GM19468 (cell line): ENCODE results near the gene MEI1.
"Not testable (repeated sequence)": the region's sequence is repeated elsewhere in the genome, so short reads cannot be mapped to it uniquely, and the experiment has no call there.

Source experiments
- ATAC-seq: cut with Tn5 transposase; IDR thresholded peaks from one replicate; pipeline ENCODE4 v1.9.1; 2021; ENCODE audit warnings: mild to moderate bottlenecking, moderate library complexity, moderate number of reproducible peaks; ENCODE audit not compliant: unreplicated experiment; ENCODE audit errors: extremely low read depth

MEI1 gene

GRCh38 chr22:41699264-41700107 is at the start of gene MEI1:
MEI1 (plus strand) TSS chr22:41699503; CDS start chr22:41699539, 36 bp downstream.
- no peak for ATAC-seq

- ATAC-seq: no peak
These were observed 49.1 kb upstream of the MEI1 start for GRCh38 chr22:41650229-41650628.

GRCh38 chr22:41650821-41651220 is 48.5 kb upstream of the MEI1 start:
- no peak for ATAC-seq

GRCh38 chr22:41654322-41654721 is 45.0 kb upstream of the MEI1 start:
- ATAC-seq: no peak

GRCh38 chr22:41656556-41656955 is 42.7 kb upstream of the MEI1 start:
- no peak for ATAC-seq

- ATAC-seq: no peak
These were observed 41.6 kb upstream of the MEI1 start for GRCh38 chr22:41657709-41658108.

GRCh38 chr22:41658869-41659268 is 40.4 kb upstream of the MEI1 start:
- no peak for ATAC-seq

GRCh38 chr22:41659941-41660340 is 39.4 kb upstream of the MEI1 start:
- ATAC-seq: no peak

GRCh38 chr22:41660416-41660815 is 38.9 kb upstream of the MEI1 start:
- no peak for ATAC-seq

GRCh38 chr22:41661088-41661487 is 38.2 kb upstream of the MEI1 start:
- ATAC-seq: no peak

GRCh38 chr22:41661713-41662112 is 37.6 kb upstream of the MEI1 start:
- ATAC-seq: no peak

GRCh38 chr22:41663594-41663993 is 35.7 kb upstream of the MEI1 start:
- ATAC-seq: not testable (repeated sequence)

- ATAC-seq: no peak
These were observed 34.8 kb upstream of the MEI1 start for GRCh38 chr22:41664490-41664889.

GRCh38 chr22:41664951-41665350 is 34.4 kb upstream of the MEI1 start:
- ATAC-seq: no peak

- no peak for ATAC-seq
These were observed 30.1 kb upstream of the MEI1 start for GRCh38 chr22:41668971-41669911.

GRCh38 chr22:41672096-41672495 is 27.2 kb upstream of the MEI1 start:
- ATAC-seq: not testable (repeated sequence)

GRCh38 chr22:41672780-41673509 is 26.4 kb upstream of the MEI1 start:
- no peak for ATAC-seq

GRCh38 chr22:41674846-41675340 is 24.4 kb upstream of the MEI1 start:
- ATAC-seq: no peak

GRCh38 chr22:41676134-41676533 is 23.2 kb upstream of the MEI1 start:
- no peak for ATAC-seq

GRCh38 chr22:41681616-41682015 is 17.7 kb upstream of the MEI1 start:
- no peak for ATAC-seq
